Panc1 (cell line): ENCODE results near the gene IL10RB. TPM values are rescaled to one million over a fixed set of nuclear protein-coding genes. Genes with fewer than 3 reads are reported as not detected.

Experiments
- ATAC-seq: fragments of 200-7000 bp; cut with Tn5 transposase; 2 replicates; pipeline ENCODE4 v1.9.1; 2020; ENCODE audit warnings: mild to moderate bottlenecking, moderate library complexity
- BruUV-seq: library from RNA; stranded (reverse); fragments of 400-500 nt; replicated peaks from 2 replicates; lab custom pipeline; 2021; lab: Mats Ljungman, UMichigan
- CTCF ChIA-PET: fragments of 300-600 bp; sonication (Branson Sonifier 250); formaldehyde crosslinking; loops from one replicate; lab custom pipeline; 2022; ENCODE audit warnings: antibody characterized with exemption; lab: Charles Lee
- POLR2A ChIA-PET: fragments of 300-600 bp; sonication (Branson Sonifier 250); formaldehyde crosslinking; loops from one replicate; lab custom pipeline; 2022; ENCODE audit warnings: antibody characterized with exemption; lab: Charles Lee
- DNase-seq: peaks from one replicate; pipeline ENCODE4 v3.0.0-alpha.2; 2010; ENCODE audit warnings: low read depth, low spot score
- H3K27ac ChIP-seq: 2 replicates; pipeline ENCODE4 v1.5.1; 2011; ENCODE audit warnings: mild to moderate bottlenecking, low read length, inconsistent platforms
- H3K27me3 ChIP-seq: fragments of 200-500 bp; sonication (Bioruptor generic); 2 replicates; pipeline ENCODE4 v1.6.0; 2014; ENCODE audit warnings: low read length, inconsistent platforms; ENCODE audit not compliant: control insufficient read depth, insufficient read depth
- H3K36me3 ChIP-seq: fragments of 200-500 bp; sonication (Bioruptor generic); 2 replicates; pipeline ENCODE4 v1.5.1; 2014; ENCODE audit warnings: inconsistent platforms, mild to moderate bottlenecking, low read length, moderate library complexity; ENCODE audit not compliant: control insufficient read depth, insufficient read depth
- H3K4me1 ChIP-seq: 2 replicates; pipeline ENCODE4 v1.5.1; 2011; ENCODE audit warnings: inconsistent platforms, mild to moderate bottlenecking, low read length, moderate library complexity; ENCODE audit not compliant: control insufficient read depth, insufficient read depth
- H3K4me3 ChIP-seq, 2 experiments: 2 replicates each; pipeline ENCODE4 v1.5.1; 2011 to 2012; ENCODE audit warnings: low read depth in 2 of 2, low read length in 2 of 2, mild to moderate bottlenecking in 2 of 2, inconsistent platforms in 1 of 2, moderate library complexity in 1 of 2
- H3K9me3 ChIP-seq: fragments of 200-500 bp; sonication (Bioruptor generic); 2 replicates; pipeline ENCODE4 v1.5.1; 2014; ENCODE audit warnings: low read depth, mild to moderate bottlenecking, inconsistent platforms, low read length, moderate library complexity; ENCODE audit not compliant: control insufficient read depth, insufficient read depth
- POLR2AphosphoS5 ChIP-seq: IDR thresholded peaks from 2 replicates; pipeline ENCODE4 v1.6.1; 2012; ENCODE audit warnings: mild to moderate bottlenecking, low read depth, low read length, moderate library complexity
- SIN3A ChIP-seq: IDR thresholded peaks from 2 replicates; pipeline ENCODE4 v1.6.1; 2012; ENCODE audit warnings: low read depth, mild to moderate bottlenecking, low read length, moderate library complexity, borderline replicate concordance; ENCODE audit not compliant: insufficient read depth
- TCF7L2 ChIP-seq: IDR thresholded peaks from 2 replicates; pipeline ENCODE4 v1.6.1; 2011; ENCODE audit warnings: mild to moderate bottlenecking, low read depth, low read length, inconsistent platforms
- in situ Hi-C: cut with HindIII; loops from 2 replicates; pipeline ENCODE4 v1.10.0; 2016; ENCODE audit warnings: low sequenced_read_pairs, low pct_unique_long_range_greater_than_20kb
- intact Hi-C: fragments of 100-400 bp; cut with micrococcal nuclease; formaldehyde crosslinking; loops from one replicate; pipeline ENCODE4 v1.10.0; 2022; ENCODE audit not compliant: unreplicated experiment
- total RNA-seq: library from RNA; stranded (reverse); gene quantifications from one replicate; pipeline ENCODE4 v1.2.1, GENCODE V29; 2021; ENCODE audit not compliant: unreplicated experiment
- TF ChIP-seq, protein P1 (sequence below), 2 experiments: IDR thresholded peaks; 2 replicates each; pipeline ENCODE4 v1.6.1; 2011 to 2012; ENCODE audit warnings: low read depth in 2 of 2, control low read depth in 1 of 2, low read length in 1 of 2, mild to moderate bottlenecking in 1 of 2, moderate library complexity in 1 of 2; ENCODE audit not compliant: insufficient read depth in 1 of 2
- TF ChIP-seq, protein P2 (sequence below): fragments of 450-650 bp; IDR thresholded peaks from 2 replicates; pipeline ENCODE4 v1.5.1; 2017; ENCODE audit warnings: mild to moderate bottlenecking

The IL10RB gene
- total RNA-seq, 1 experiment from 2014 or later, result 17.7 TPM

DNA sequence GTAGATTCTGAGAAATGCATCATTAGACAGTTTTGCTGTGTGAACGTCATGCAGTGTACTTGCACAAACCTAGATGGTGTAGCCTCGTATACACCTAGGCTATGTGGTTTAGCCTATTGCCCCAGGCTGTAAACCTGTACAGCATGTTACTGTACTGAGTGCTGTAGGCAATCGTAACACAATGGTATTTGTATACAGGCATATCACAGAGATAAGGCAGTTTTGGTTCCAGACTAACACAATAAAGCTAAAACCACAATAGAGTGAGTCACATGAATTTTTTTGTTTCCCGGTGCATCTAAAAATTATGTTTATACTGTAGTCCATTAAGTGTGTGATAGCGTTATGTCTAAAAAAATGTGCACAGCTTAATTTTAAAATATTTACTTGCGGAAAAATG lies 6.9 kb downstream of the IL10RB start:
- no peak for DNase-seq
- in situ Hi-C loops (no loop called here), intact Hi-C loops (no loop called here)
- BruUV-seq, result no TSS peak
- H3K27me3 ChIP-seq, result no peaks in the 10 kb centered on the region
- no peak for ATAC-seq
- H3K36me3 ChIP-seq, result no peaks in the 10 kb centered on the region
- no peaks in the 10 kb centered on the region for H3K4me1 ChIP-seq
- TF ChIP-seq, protein P1, sequence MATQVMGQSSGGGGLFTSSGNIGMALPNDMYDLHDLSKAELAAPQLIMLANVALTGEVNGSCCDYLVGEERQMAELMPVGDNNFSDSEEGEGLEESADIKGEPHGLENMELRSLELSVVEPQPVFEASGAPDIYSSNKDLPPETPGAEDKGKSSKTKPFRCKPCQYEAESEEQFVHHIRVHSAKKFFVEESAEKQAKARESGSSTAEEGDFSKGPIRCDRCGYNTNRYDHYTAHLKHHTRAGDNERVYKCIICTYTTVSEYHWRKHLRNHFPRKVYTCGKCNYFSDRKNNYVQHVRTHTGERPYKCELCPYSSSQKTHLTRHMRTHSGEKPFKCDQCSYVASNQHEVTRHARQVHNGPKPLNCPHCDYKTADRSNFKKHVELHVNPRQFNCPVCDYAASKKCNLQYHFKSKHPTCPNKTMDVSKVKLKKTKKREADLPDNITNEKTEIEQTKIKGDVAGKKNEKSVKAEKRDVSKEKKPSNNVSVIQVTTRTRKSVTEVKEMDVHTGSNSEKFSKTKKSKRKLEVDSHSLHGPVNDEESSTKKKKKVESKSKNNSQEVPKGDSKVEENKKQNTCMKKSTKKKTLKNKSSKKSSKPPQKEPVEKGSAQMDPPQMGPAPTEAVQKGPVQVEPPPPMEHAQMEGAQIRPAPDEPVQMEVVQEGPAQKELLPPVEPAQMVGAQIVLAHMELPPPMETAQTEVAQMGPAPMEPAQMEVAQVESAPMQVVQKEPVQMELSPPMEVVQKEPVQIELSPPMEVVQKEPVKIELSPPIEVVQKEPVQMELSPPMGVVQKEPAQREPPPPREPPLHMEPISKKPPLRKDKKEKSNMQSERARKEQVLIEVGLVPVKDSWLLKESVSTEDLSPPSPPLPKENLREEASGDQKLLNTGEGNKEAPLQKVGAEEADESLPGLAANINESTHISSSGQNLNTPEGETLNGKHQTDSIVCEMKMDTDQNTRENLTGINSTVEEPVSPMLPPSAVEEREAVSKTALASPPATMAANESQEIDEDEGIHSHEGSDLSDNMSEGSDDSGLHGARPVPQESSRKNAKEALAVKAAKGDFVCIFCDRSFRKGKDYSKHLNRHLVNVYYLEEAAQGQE (IDR thresholded peaks at IDR 0.05; ENCODE audit: insufficient read depth in 1 of 2, low read depth in 2 of 2, low read length in 1 of 2), result no peak
- no peak for TF ChIP-seq TCF7L2
- TF ChIP-seq, protein P2, sequence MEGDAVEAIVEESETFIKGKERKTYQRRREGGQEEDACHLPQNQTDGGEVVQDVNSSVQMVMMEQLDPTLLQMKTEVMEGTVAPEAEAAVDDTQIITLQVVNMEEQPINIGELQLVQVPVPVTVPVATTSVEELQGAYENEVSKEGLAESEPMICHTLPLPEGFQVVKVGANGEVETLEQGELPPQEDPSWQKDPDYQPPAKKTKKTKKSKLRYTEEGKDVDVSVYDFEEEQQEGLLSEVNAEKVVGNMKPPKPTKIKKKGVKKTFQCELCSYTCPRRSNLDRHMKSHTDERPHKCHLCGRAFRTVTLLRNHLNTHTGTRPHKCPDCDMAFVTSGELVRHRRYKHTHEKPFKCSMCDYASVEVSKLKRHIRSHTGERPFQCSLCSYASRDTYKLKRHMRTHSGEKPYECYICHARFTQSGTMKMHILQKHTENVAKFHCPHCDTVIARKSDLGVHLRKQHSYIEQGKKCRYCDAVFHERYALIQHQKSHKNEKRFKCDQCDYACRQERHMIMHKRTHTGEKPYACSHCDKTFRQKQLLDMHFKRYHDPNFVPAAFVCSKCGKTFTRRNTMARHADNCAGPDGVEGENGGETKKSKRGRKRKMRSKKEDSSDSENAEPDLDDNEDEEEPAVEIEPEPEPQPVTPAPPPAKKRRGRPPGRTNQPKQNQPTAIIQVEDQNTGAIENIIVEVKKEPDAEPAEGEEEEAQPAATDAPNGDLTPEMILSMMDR, result no peak
- TF ChIP-seq POLR2AphosphoS5, result no peak
- TF ChIP-seq SIN3A, result no peak
- POLR2A ChIA-PET, result no interaction called here
- no peak overlapping the region for H3K27ac ChIP-seq
- CTCF ChIA-PET, result no interaction called here
- no peak overlapping the region for H3K4me3 ChIP-seq
- no peaks in the 10 kb centered on the region for H3K9me3 ChIP-seq

DNA sequence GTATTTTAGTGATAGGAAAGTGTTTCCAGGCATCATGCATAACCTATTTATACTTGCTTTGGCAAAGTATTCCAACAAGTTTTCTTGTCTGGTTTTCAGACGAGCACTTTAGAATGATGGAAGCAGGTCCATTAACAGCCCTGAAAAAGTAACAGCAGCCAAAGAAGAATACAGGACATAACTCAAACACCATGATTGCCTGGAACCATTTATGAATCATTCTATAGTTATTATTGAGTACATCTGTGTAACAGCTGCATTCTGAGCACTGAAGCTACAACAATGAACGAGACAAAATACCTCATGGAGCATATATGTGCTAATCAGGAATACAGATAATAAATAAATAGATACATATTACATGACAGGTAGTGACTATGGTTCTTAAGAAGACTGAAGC lies 12.6 kb downstream of the IL10RB start:
- in situ Hi-C loops, result no loop called here

More for the DNA sequence above, 12.6 kb downstream of the IL10RB start:
- ATAC-seq, result no peak
- TF ChIP-seq, protein P2, result no peak
- TF ChIP-seq SIN3A (no peak), TCF7L2 (no peak), POLR2AphosphoS5 (no peak)
- TF ChIP-seq, protein P1 (IDR thresholded peaks at IDR 0.05; ENCODE audit: insufficient read depth in 1 of 2, low read depth in 2 of 2, low read length in 1 of 2), result no peak
- ChIA-PET POLR2A (interaction anchor here (0.6 kb wide), 1 partner anchor 559 kb away, joined by 6 read pairs; no protein-coding TSS in a partner anchor), CTCF (no interaction called here)
- H3K4me3 ChIP-seq, result no peak overlapping the region
- no TSS peak for BruUV-seq
- no peaks in the 10 kb centered on the region; the same call in 1 of the 2 replicates for H3K36me3 ChIP-seq
- peaks cover 6% of the 10 kb centered on the region; the same call in 1 of the 2 replicates for H3K9me3 ChIP-seq
- intact Hi-C loops, result no loop called here
- no peaks in the 10 kb centered on the region for H3K4me1 ChIP-seq
- no peak for DNase-seq
- no peaks in the 10 kb centered on the region for H3K27me3 ChIP-seq
- H3K27ac ChIP-seq, result no peak overlapping the region
